Heart left ventricle (tissue), 13 donors: Measurements from ENCODE around the gene SLC35G6.

Source experiments
- CTCF ChIP-seq, 12 donors: fragments of 200-600 bp; sonication (generic) in 4 of 12; IDR thresholded peaks; one replicate each; pipeline versions ENCODE4 v1.5.0 to v1.8.0; 2018 to 2022; ENCODE audit warnings: antibody characterized with exemption in 12 of 12, mild to moderate bottlenecking in 5 of 12
- POLR2A ChIP-seq, 2 donors: fragments of 450-650 bp; IDR thresholded peaks; one replicate each; pipeline ENCODE4 v1.6.1; 2017; ENCODE audit warnings: antibody characterized with exemption in 2 of 2, mild to moderate bottlenecking in 2 of 2, moderate library complexity in 2 of 2
- donor health status: ischemic (EF 13 %, LVEDD 7.1; RV severe dilation, severe dysfunction).
- donor health status: DM: no; HTN: yes; CAD: no.
- donor health status: DM: no; HTN: no; CAD: no.
- donor health status: ischemic (EF 25% LVEDD 6.9; RV normal size, moderate dysfunction).
- donor health status: ischemic (EF 25% LVEDD 5.7; RV mildly dilated, moderate dysfunction).
- donor health status: ischemic (EF 35%, LVEDD 5.7; RV mildly dilated, moderate dysfunction).
- donor health status: nonischemic (EF 11% LVEDD 7.7; RV severe dilation, severe dysfunction).
- donor health status: DM: yes; HTN: yes; CAD: no.
- donor health status: PGD.
- donor health status: ischemic (EF 29% LVEDD 5.4; RV normal size, mild dysfunction).
- donor health status: nonischemic (EF 23%, LVEDD 6.1; RV moderate dilation, normal function).

GRCh38 chr17:7460850-7461660 is 20.2 kb upstream of the SLC35G6 start:
- TF ChIP-seq POLR2A (IDR thresholded peaks at IDR 0.05) (no peak), CTCF (IDR thresholded peaks at IDR 0.05) (no peak)
